ENCODE data around the gene TBX2. TPM values are rescaled to one million over a fixed set of nuclear protein-coding genes. Genes with fewer than 3 reads are reported as not detected.
A peak's percentile ranks its signal among the peaks of the same experiment; 100 is the strongest.

Gene TBX2
- total and polyA plus RNA-seq, 2 of the 4 experiments (the other 2 are of a cell fraction), result 20.1 to 64.1 TPM

DNA sequence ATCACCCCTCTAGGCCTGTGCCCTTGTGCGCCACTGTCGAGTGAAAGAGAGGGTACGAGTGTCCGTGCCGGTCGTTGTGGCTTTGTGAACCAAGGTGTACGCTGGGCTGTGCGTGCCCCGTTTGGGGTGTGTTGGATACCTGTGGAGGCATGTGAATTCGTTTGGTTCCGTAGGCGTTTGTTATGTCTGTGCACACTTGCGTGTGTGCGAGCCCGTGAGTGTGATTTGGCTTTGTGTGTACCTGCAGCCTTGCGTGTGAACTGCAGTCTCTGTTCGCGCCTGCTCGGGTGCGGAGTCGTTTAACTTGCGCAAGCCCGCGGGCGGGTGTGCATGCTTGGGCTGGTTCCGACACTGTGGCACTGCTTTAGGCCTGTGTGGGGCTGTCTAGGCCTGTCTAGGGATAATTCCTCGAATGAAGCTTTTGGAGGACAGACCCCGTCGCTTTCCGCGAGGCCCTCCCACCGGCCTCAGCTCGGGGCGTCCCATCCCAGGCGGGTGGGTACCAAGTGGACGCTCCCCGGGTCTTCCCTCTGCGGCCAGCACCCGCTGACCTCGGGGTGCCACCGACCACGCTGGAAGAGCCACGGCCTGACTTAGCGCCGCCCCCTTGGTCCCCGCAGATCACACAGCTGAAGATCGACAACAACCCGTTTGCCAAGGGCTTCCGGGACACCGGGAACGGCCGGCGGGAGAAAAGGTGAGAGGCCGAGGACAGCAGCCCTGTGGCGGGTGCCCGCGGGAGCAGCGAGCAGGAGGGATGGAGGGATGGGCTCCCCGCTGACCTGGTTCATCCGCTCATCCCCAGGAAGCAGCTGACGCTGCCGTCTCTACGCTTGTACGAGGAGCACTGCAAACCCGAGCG is 4.4 kb downstream of the TBX2 start:
- H3K4me3 ChIP-seq (ENCODE audit: insufficient read depth, low read depth, low read length), result peak overlapping the region; percentile 98
- peak overlapping the region; percentile 81 for H3K18ac ChIP-seq (ENCODE audit: low read depth, low read length)
- H3K27me3 ChIP-seq (ENCODE audit: control insufficient read depth, insufficient read depth, low read length), result no peaks in the 10 kb centered on the region
- peak overlapping the region; percentile 34; the same call in 1 of the 2 replicates for H2BK20ac ChIP-seq (ENCODE audit: low read depth, low read length)
- peak overlapping the region; percentile 91 for H3K4ac ChIP-seq (ENCODE audit: low read depth, low read length)
- peak overlapping the region; percentile 87 for H3K56ac ChIP-seq (ENCODE audit: extremely low read depth, insufficient read depth, low read length)
- DNase-seq (peak; percentile 69), ATAC-seq (ENCODE audit: low read depth) (no peak)
- no peaks in the 10 kb centered on the region for H3K79me1 ChIP-seq (ENCODE audit: low read depth in 1 of 2, low read length in 2 of 2)
- peak overlapping the region; percentile 91 for H2BK5ac ChIP-seq (ENCODE audit: low read depth, low read length, poor library complexity, severe bottlenecking)
- H3K36me3 ChIP-seq (ENCODE audit: control insufficient read depth, insufficient read depth, low read length), result peaks cover 78% of the 10 kb centered on the region
- no peak for TF ChIP-seq MAFK (IDR thresholded peaks at IDR 0.05; ENCODE audit: low read depth, low read length)
- peak; percentile 36; the same call in 1 of the 2 replicates for TF ChIP-seq POLR2A (IDR thresholded peaks at IDR 0.05; ENCODE audit: low read depth, low read length)
- TF ChIP-seq, protein P1, sequence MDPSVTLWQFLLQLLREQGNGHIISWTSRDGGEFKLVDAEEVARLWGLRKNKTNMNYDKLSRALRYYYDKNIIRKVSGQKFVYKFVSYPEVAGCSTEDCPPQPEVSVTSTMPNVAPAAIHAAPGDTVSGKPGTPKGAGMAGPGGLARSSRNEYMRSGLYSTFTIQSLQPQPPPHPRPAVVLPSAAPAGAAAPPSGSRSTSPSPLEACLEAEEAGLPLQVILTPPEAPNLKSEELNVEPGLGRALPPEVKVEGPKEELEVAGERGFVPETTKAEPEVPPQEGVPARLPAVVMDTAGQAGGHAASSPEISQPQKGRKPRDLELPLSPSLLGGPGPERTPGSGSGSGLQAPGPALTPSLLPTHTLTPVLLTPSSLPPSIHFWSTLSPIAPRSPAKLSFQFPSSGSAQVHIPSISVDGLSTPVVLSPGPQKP (IDR thresholded peaks at IDR 0.05; ENCODE audit: borderline replicate concordance, low read depth, low read length), result no peak
- TF ChIP-seq CEBPB (IDR thresholded peaks at IDR 0.05; ENCODE audit: low read depth, low read length), result peak; percentile 91
- TF ChIP-seq BHLHE40 (IDR thresholded peaks at IDR 0.05; ENCODE audit: low read depth, low read length), result peak; percentile 58
- CTCF ChIA-PET, result interaction anchor here (0.5 kb wide), 1 partner anchor 161 kb away, joined by 3 read pairs; no protein-coding TSS in a partner anchor
- peak overlapping the region; percentile 43 to 89; a peak in 3 of 4 replicates for H4K8ac ChIP-seq (ENCODE audit: low read depth in 2 of 2, low read length in 2 of 2)
- in situ Hi-C loops (cut with MboI; ENCODE audit: low sequenced_read_pairs), result no loop called here
- no TSS peak for BruUV-seq (replicated peaks)
- peak overlapping the region; percentile 100 for H3K9ac ChIP-seq (ENCODE audit: low read depth, low read length)
- H3K9me1 ChIP-seq (ENCODE audit: insufficient read depth, low read length), result no peaks in the 10 kb centered on the region
- H3K4me1 ChIP-seq (ENCODE audit: control insufficient read depth, insufficient read depth, low read length), result peaks cover 29% of the 10 kb centered on the region
- peak overlapping the region; percentile 94 for H3K23ac ChIP-seq (ENCODE audit: low read depth, low read length)
- peak overlapping the region; percentile 16 for H2AFZ ChIP-seq (replicated peaks; ENCODE audit: low read length, poor library complexity)
- H4K20me1 ChIP-seq (ENCODE audit: insufficient read depth, low read length), result peaks cover 64% of the 10 kb centered on the region
- 0% methylated on average over 34 of the region's 66 CpGs; no CpG with 5 or more reads in 1 of the 2 experiments for WGBS, 2 experiments (ENCODE audit: extremely low coverage in 2 of 2, insufficient read length in 1 of 2)
- H4K5ac ChIP-seq (ENCODE audit: low read depth, low read length), result peak overlapping the region; percentile 85
- dilution Hi-C loops (cut with HindIII; ENCODE audit: low sequenced_read_pairs, unreplicated experiment), result no loop called here
- H2BK120ac ChIP-seq (ENCODE audit: low read depth, low read length), result peak overlapping the region; percentile 69
- peak overlapping the region; percentile 47; the same call in 1 of the 3 replicates for H2BK15ac ChIP-seq (ENCODE audit: low read depth, low read length)
- H2AK5ac ChIP-seq (ENCODE audit: low read depth, low read length), result peak overlapping the region; percentile 87
- H3K14ac ChIP-seq (replicated peaks; ENCODE audit: low read depth, low read length), result peak overlapping the region; percentile 98
- H3K4me2 ChIP-seq (ENCODE audit: low read depth, low read length), result peak overlapping the region; percentile 83
- intact Hi-C loops (cut with micrococcal nuclease), result no loop called here
- H3K27ac ChIP-seq (ENCODE audit: insufficient read depth, low read length), result peak overlapping the region; percentile 100
- H2AK9ac ChIP-seq (replicated peaks; ENCODE audit: low read depth, low read length, poor library complexity), result peak overlapping the region; percentile 93
- POLR2A ChIA-PET (ENCODE audit: unreplicated experiment), result interaction anchor here (0.5 kb wide), 1 partner anchor 201 kb away, joined by 7 read pairs; no protein-coding TSS in a partner anchor
- H3K9me3 ChIP-seq (ENCODE audit: control insufficient read depth, insufficient read depth, low read length), result no peaks in the 10 kb centered on the region
- H4K91ac ChIP-seq (ENCODE audit: insufficient read depth, low read depth, low read length), result peak overlapping the region; percentile 85
